K562 (cell line): ENCODE results near the gene NFRKB. TPM values are rescaled to one million over a fixed set of nuclear protein-coding genes. Genes with fewer than 3 reads are reported as not detected.

Source experiments
- ATAC-seq: fragments of 200-7000 bp; cut with Tn5 transposase; 3 replicates; pipeline ENCODE4 v1.9.1; 2020; ENCODE audit warnings: moderate library complexity
- BruUV-seq: library from RNA; stranded (reverse); fragments of 400-500 nt; replicated peaks from 2 replicates; lab custom pipeline; 2021; lab: Mats Ljungman, UMichigan
- CTCF ChIA-PET: fragments of 300-600 bp; formaldehyde crosslinking; extraction: SDS; loops from one replicate; lab custom pipeline; 2021; ENCODE audit warnings: low intra/inter-chr PET ratio; lab: Yijun Ruan, JAX
- POLR2A ChIA-PET: fragments of 300-600, 350-650 bp; sonication (Branson Sonifier 250); formaldehyde crosslinking; extraction: SDS; loops from one replicate; lab custom pipeline; 2021; ENCODE audit warnings: antibody characterized with exemption, inconsistent platforms; lab: Yijun Ruan, JAX
- DNase-seq, 4 experiments: peaks; one replicate each; pipeline versions ENCODE4 v3.0.0 to v3.0.0-alpha.2; 2011 to 2018; ENCODE audit warnings: low spot score in 3 of 4, mixed read lengths in 3 of 4; ENCODE audit errors: extremely low read depth in 1 of 4
- FAIRE-seq: peaks from 2 replicates; lab custom pipeline; 2011; peaks lifted over from hg19 to GRCh38; lab: Jason Lieb, UNC
- H2AFZ ChIP-seq: 2 replicates; pipeline ENCODE4 v1.6.0; 2011; ENCODE audit warnings: low read depth, low read length, control low read depth, inconsistent platforms
- H3K27ac ChIP-seq: fragments of 200-600 bp; 3 replicates; pipeline ENCODE4 v1.8.0; 2011; ENCODE audit warnings: low read depth, mild to moderate bottlenecking, control low read depth, inconsistent platforms, low read length, moderate library complexity, mixed read lengths; ENCODE audit errors: extremely low read depth
- H3K27me3 ChIP-seq, 2 experiments: fragments of 300-600 bp in 1 of 2; 2 replicates in 1 of 2; 3 replicates in 1 of 2; pipeline versions ENCODE4 v1.6.0 to v1.8.0; 2011; ENCODE audit warnings: inconsistent platforms in 2 of 2, low read length in 2 of 2, mild to moderate bottlenecking in 1 of 2, mixed read lengths in 1 of 2, moderate library complexity in 1 of 2; ENCODE audit not compliant: control insufficient read depth in 2 of 2, insufficient read depth in 2 of 2
- H3K36me3 ChIP-seq: fragments of 300-600 bp; 3 replicates; pipeline ENCODE4 v1.8.0; 2011; ENCODE audit warnings: mild to moderate bottlenecking, low read length, inconsistent platforms; ENCODE audit not compliant: control insufficient read depth, insufficient read depth
- H3K4me1 ChIP-seq, 2 experiments: fragments of 200-600 bp in 1 of 2; replicated peaks in 1 of 2; 2 replicates in 1 of 2; 3 replicates in 1 of 2; pipeline versions ENCODE4 v1.5.1 to v1.8.0; 2011; ENCODE audit warnings: inconsistent platforms in 2 of 2, low read length in 2 of 2, mild to moderate bottlenecking in 1 of 2, mixed read lengths in 1 of 2, moderate library complexity in 1 of 2; ENCODE audit not compliant: control insufficient read depth in 2 of 2, insufficient read depth in 2 of 2
- H3K4me2 ChIP-seq: 2 replicates; pipeline ENCODE4 v1.6.1; 2011; ENCODE audit warnings: low read length, control low read depth, inconsistent platforms, mixed read lengths; ENCODE audit not compliant: insufficient read depth
- H3K4me3 ChIP-seq: fragments of 200-600 bp; sonication (generic), shearing (Covaris generic); 2 replicates; pipeline ENCODE4 v1.5.1; 2016; ENCODE audit warnings: control low read depth, inconsistent platforms
- H3K79me2 ChIP-seq: fragments of 200-600 bp; 3 replicates; pipeline ENCODE4 v1.8.0; 2011; ENCODE audit warnings: low read length, inconsistent platforms; ENCODE audit not compliant: control insufficient read depth, insufficient read depth
- H3K9ac ChIP-seq, 2 experiments: 2 replicates each; pipeline versions ENCODE4 v1.6.0 to v1.6.1; 2011; ENCODE audit warnings: low read depth in 2 of 2, low read length in 2 of 2, control low read depth in 1 of 2, inconsistent platforms in 1 of 2, mild to moderate bottlenecking in 1 of 2, mixed read lengths in 1 of 2; ENCODE audit not compliant: insufficient read depth in 1 of 2
- H3K9me1 ChIP-seq: one replicate; pipeline ENCODE4 v1.6.0; 2011; ENCODE audit warnings: inconsistent platforms, mild to moderate bottlenecking, low read length, moderate library complexity; ENCODE audit not compliant: control insufficient read depth, insufficient read depth
- H3K9me3 ChIP-seq: replicated peaks from 2 replicates; pipeline ENCODE4 v1.5.1; 2011; ENCODE audit warnings: low read depth, low read length, inconsistent platforms; ENCODE audit not compliant: control insufficient read depth, insufficient read depth
- H4K20me1 ChIP-seq: replicated peaks from 2 replicates; pipeline ENCODE4 v1.6.1; 2011; ENCODE audit warnings: low read length, inconsistent platforms, mixed read lengths; ENCODE audit not compliant: control insufficient read depth, insufficient read depth
- KAT8 ChIP-seq: fragments of 450-650 bp; IDR thresholded peaks from 2 replicates; pipeline ENCODE4 v1.6.1; 2016; ENCODE audit warnings: low read depth, mild to moderate bottlenecking
- KDM2B ChIP-seq: fragments of 250-450 bp; sonication (Bioruptor Pico); IDR thresholded peaks from 2 replicates; pipeline ENCODE4 v1.8.0; 2021; ENCODE audit warnings: mild to moderate bottlenecking, moderate library complexity
- MTA3 ChIP-seq: fragments of 450-650 bp; formaldehyde crosslinking; IDR thresholded peaks from 2 replicates; pipeline ENCODE4 v1.6.1; 2017; ENCODE audit warnings: mild to moderate bottlenecking, borderline replicate concordance
- PURB ChIP-seq: sonication (generic); formaldehyde crosslinking; IDR thresholded peaks from 2 replicates; pipeline ENCODE4 v1.9.0; 2021; ENCODE audit warnings: low read depth, mild to moderate bottlenecking, missing genetic modification reagents
- RBM39 ChIP-seq: fragments of 200-400 bp; formaldehyde crosslinking; optimal IDR thresholded peaks from 2 replicates; pipeline ENCODE3; 2018; ENCODE audit warnings: low read depth, low read length
- RNF219 ChIP-seq: fragments of 250-450 bp; sonication (Bioruptor Pico); IDR thresholded peaks from 2 replicates; pipeline ENCODE4 v1.5.0; 2022; ENCODE audit warnings: mild to moderate bottlenecking
- TCF3 ChIP-seq: sonication (generic); formaldehyde crosslinking; IDR thresholded peaks from 2 replicates; pipeline ENCODE4 v1.4.0; 2020; ENCODE audit warnings: mild to moderate bottlenecking, missing genetic modification reagents
- in situ Hi-C: fragments of 300-500 bp; cut with MboI; formaldehyde crosslinking; loops from 4 replicates; pipeline ENCODE4 v1.15.0; 2018; ENCODE audit warnings: inconsistent platforms, mixed read lengths
- intact Hi-C: fragments of 100-400 bp; cut with micrococcal nuclease; formaldehyde crosslinking; loops from 2 replicates; pipeline ENCODE4 v1.14.2; 2022
- polyA plus RNA-seq, 8 experiments: library from polyadenylated mRNA; depleted of rRNA in 4 of 8; stranded (reverse) in 5 of 8; unstranded in 3 of 8; fragments of >200 nt; fragmentation: Nextera tagmentation in 2 of 8; fragmentation: Illumina TruSeq in 1 of 8; extraction: Ambion mirVana in 2 of 8; extraction: Trizol in 1 of 8; gene quantifications; 2 replicates each; pipeline versions ENCODE4 v1.2.1 to v1.2.3, GENCODE V29; 2011 to 2014; ENCODE audit warnings: inconsistent platforms in 1 of 8, missing spikeins in 1 of 8
- total RNA-seq, 7 experiments: library from RNA; depleted of rRNA in 6 of 7; stranded (reverse); fragments of >200 nt in 6 of 7; fragmentation: Illumina TruSeq in 2 of 7; extraction: Trizol in 2 of 7; gene quantifications; 2 replicates each; pipeline versions ENCODE4 v1.2.1 to v1.2.3, GENCODE V29; 2011 to 2021; ENCODE audit warnings: low replicate concordance in 1 of 7
- TF ChIP-seq, protein P1 (sequence below): fragments of 450-650 bp; IDR thresholded peaks from 2 replicates; pipeline ENCODE4 v1.6.1; 2016
- TF ChIP-seq, protein P2 (sequence below): fragments of 250-450 bp; sonication (Bioruptor Pico); IDR thresholded peaks from 2 replicates; pipeline ENCODE4 v1.4.0; 2020; ENCODE audit warnings: borderline replicate concordance
- TF ChIP-seq, protein P3 (sequence below), 2 experiments: fragments of 450-650 bp in 1 of 2; sonication (generic) in 1 of 2; formaldehyde crosslinking; conservative IDR thresholded peaks; 2 replicates each; pipeline versions ENCODE4 v1.4.0 to v1.8.1; 2020 to 2022; ENCODE audit warnings: mild to moderate bottlenecking in 1 of 2, missing genetic modification reagents in 1 of 2

The NFRKB gene
- total and polyA plus RNA-seq, 9 of the 15 experiments (the other 6 are each of a cell fraction or from before 2014, with no cell fraction given): 7.1 to 42.6 (median 23.9) TPM

GRCh38 chr11:129944696-129945095 lies 49.3 kb upstream of the NFRKB start (continued):
- TF ChIP-seq, protein P1, sequence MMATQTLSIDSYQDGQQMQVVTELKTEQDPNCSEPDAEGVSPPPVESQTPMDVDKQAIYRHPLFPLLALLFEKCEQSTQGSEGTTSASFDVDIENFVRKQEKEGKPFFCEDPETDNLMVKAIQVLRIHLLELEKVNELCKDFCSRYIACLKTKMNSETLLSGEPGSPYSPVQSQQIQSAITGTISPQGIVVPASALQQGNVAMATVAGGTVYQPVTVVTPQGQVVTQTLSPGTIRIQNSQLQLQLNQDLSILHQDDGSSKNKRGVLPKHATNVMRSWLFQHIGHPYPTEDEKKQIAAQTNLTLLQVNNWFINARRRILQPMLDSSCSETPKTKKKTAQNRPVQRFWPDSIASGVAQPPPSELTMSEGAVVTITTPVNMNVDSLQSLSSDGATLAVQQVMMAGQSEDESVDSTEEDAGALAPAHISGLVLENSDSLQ: no peak

GRCh38 chr11:129943036-129943435 lies 47.7 kb upstream of the NFRKB start:
- CTCF ChIA-PET: no interaction called here
- no peak for FAIRE-seq
- Histone ChIP-seq H3K9me3 (no peaks in the 10 kb centered on the region), H3K27ac (no peak overlapping the region), H3K9ac (no peak overlapping the region), H3K4me3 (no peak overlapping the region), H4K20me1 (no peaks in the 10 kb centered on the region), H3K4me2 (no peak overlapping the region)
- in situ Hi-C loops: no loop called here
- POLR2A ChIA-PET: interaction anchor here (1.6 kb wide), 1 partner anchor 9 kb away, joined by 3 read pairs; no protein-coding TSS in a partner anchor
- TF ChIP-seq KDM2B (no peak), TCF3 (CRISPR knock-in tag) (no peak), MTA3 (no peak), RBM39 (no peak), RNF219 (CRISPR knock-in tag) (no peak), KAT8 (no peak), PURB (CRISPR knock-in tag) (no peak)
- TF ChIP-seq, protein P2, sequence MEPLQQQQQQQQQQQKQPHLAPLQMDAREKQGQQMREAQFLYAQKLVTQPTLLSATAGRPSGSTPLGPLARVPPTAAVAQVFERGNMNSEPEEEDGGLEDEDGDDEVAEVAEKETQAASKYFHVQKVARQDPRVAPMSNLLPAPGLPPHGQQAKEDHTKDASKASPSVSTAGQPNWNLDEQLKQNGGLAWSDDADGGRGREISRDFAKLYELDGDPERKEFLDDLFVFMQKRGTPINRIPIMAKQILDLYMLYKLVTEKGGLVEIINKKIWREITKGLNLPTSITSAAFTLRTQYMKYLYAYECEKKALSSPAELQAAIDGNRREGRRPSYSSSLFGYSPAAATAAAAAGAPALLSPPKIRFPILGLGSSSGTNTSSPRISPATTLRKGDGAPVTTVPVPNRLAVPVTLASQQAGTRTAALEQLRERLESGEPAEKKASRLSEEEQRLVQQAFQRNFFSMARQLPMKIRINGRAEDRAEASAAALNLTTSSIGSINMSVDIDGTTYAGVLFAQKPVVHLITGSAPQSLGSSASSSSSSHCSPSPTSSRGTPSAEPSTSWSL: no peak
- TF ChIP-seq, protein P3, sequence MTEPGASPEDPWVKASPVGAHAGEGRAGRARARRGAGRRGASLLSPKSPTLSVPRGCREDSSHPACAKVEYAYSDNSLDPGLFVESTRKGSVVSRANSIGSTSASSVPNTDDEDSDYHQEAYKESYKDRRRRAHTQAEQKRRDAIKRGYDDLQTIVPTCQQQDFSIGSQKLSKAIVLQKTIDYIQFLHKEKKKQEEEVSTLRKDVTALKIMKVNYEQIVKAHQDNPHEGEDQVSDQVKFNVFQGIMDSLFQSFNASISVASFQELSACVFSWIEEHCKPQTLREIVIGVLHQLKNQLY (CRISPR knock-in tag; conservative IDR thresholded peaks at IDR 0.05): no peak
- TF ChIP-seq, all 486 proteins: peak for 0
- DNase-seq (no peak), ATAC-seq (no peak)
- Histone ChIP-seq H3K36me3 (peaks cover 8% of the 10 kb centered on the region; the same call in 2 of the 3 replicates), H3K27me3 (no peaks in the 10 kb centered on the region), H2AFZ (no peak overlapping the region), H3K9me1 (no peaks in the 10 kb centered on the region), H3K79me2 (no peaks in the 10 kb centered on the region), H3K4me1 (peaks cover 20 to 27% of the 10 kb centered on the region in 2 experiments)
- no TSS peak for BruUV-seq
- intact Hi-C loops: no loop called here
